GM12878 (cell line): Measurements from ENCODE around the gene KRT71. TPM values are rescaled to one million over a fixed set of nuclear protein-coding genes. Genes with fewer than 3 reads are reported as not detected.

Experiments
- ATAC-seq: fragments of 200-7000 bp; cut with Tn5 transposase; 3 replicates; pipeline ENCODE4 v1.9.1; 2020; ENCODE audit warnings: mild to moderate bottlenecking, moderate library complexity
- BruUV-seq: library from RNA; stranded (reverse); fragments of 400-500 nt; replicated peaks from 2 replicates; lab custom pipeline; 2021; lab: Mats Ljungman, UMichigan
- CTCF ChIA-PET: fragments of 300-600 bp; sonication (Branson Sonifier 250); formaldehyde crosslinking; extraction: SDS; loops from one replicate; lab custom pipeline; 2021; ENCODE audit warnings: inconsistent platforms; lab: Yijun Ruan, JAX
- POLR2A ChIA-PET: fragments of 350-600 bp; formaldehyde crosslinking; extraction: SDS; loops from one replicate; lab custom pipeline; 2021; ENCODE audit warnings: inconsistent platforms; lab: Charles Lee
- RAD21 ChIA-PET: fragments of 300-600 bp; sonication (Branson Sonifier 250); formaldehyde crosslinking; loops from one replicate; lab custom pipeline; 2023; ENCODE audit warnings: antibody characterized with exemption; ENCODE audit not compliant: unreplicated experiment; lab: Charles Lee
- SMC1A ChIA-PET: fragments of 300-600 bp; sonication (Branson Sonifier 250); formaldehyde crosslinking; loops from one replicate; lab custom pipeline; 2023; ENCODE audit not compliant: unreplicated experiment, uncharacterized antibody; lab: Charles Lee
- DNase-seq: peaks from one replicate; pipeline ENCODE4 v3.0.0-alpha.2; 2011; ENCODE audit warnings: low read depth, low spot score
- FAIRE-seq: peaks from 3 replicates; lab custom pipeline; 2011; peaks lifted over from hg19 to GRCh38; lab: Jason Lieb, UNC
- H2AFZ ChIP-seq: 2 replicates; pipeline ENCODE4 v1.6.0; 2011; ENCODE audit warnings: low read depth, low read length, control low read depth; ENCODE audit not compliant: control insufficient read depth
- H3K27ac ChIP-seq: 2 replicates; pipeline ENCODE4 v1.5.1; 2011; ENCODE audit warnings: control low read depth; ENCODE audit not compliant: control insufficient read depth, insufficient read depth
- H3K27me3 ChIP-seq, 2 experiments: replicated peaks in 1 of 2; 2 replicates each; pipeline versions ENCODE4 v1.6.0 to v1.6.1; 2011; ENCODE audit warnings: low read length in 1 of 2; ENCODE audit not compliant: control insufficient read depth in 2 of 2, insufficient read depth in 2 of 2
- H3K36me3 ChIP-seq, 2 experiments: 2 replicates each; pipeline ENCODE4 v1.5.1; 2011; ENCODE audit warnings: low read length in 1 of 2; ENCODE audit not compliant: control insufficient read depth in 2 of 2, insufficient read depth in 2 of 2
- H3K4me1 ChIP-seq: 2 replicates; pipeline ENCODE4 v1.6.1; 2011; ENCODE audit warnings: mild to moderate bottlenecking, low read length, moderate library complexity, mixed read lengths; ENCODE audit not compliant: control insufficient read depth, insufficient read depth
- H3K4me2 ChIP-seq: 2 replicates; pipeline ENCODE4 v1.6.0; 2011; ENCODE audit warnings: control low read depth; ENCODE audit not compliant: control insufficient read depth, insufficient read depth
- H3K4me3 ChIP-seq: fragments of 200-600 bp; sonication (generic); 2 replicates; pipeline ENCODE4 v1.5.1; 2016
- H3K79me2 ChIP-seq: 2 replicates; pipeline ENCODE4 v1.6.0; 2011; ENCODE audit warnings: low read length; ENCODE audit not compliant: control insufficient read depth, insufficient read depth
- H3K9ac ChIP-seq: 2 replicates; pipeline ENCODE4 v1.8.0; 2011; ENCODE audit warnings: low read length, control low read depth, mixed read lengths; ENCODE audit not compliant: control insufficient read depth, insufficient read depth
- H3K9me3 ChIP-seq: replicated peaks from 3 replicates; pipeline ENCODE4 v1.5.1; 2011; ENCODE audit warnings: mild to moderate bottlenecking, low read length; ENCODE audit not compliant: control insufficient read depth, insufficient read depth
- H4K20me1 ChIP-seq: 2 replicates; pipeline ENCODE4 v1.6.0; 2011; ENCODE audit not compliant: control insufficient read depth, insufficient read depth
- ESRRA ChIP-seq: IDR thresholded peaks from 2 replicates; pipeline ENCODE4 v1.6.1; 2012; ENCODE audit warnings: mild to moderate bottlenecking, low read length, improper control_type of control experiment
- STAT1 ChIP-seq: fragments of 450-650 bp; conservative IDR thresholded peaks from 2 replicates; pipeline ENCODE4 v1.6.1; 2014; ENCODE audit warnings: antibody characterized with exemption, mild to moderate bottlenecking
- WGBS: methylation state at CpG from one replicate; pipeline ENCODE4 v1.1.6; 2016; ENCODE audit warnings: low lambda C conversion rate; ENCODE audit not compliant: insufficient replicate concordance, insufficient coverage; ENCODE audit errors: missing lambda C conversion rate; 5-methylcytosine and 5-hydroxymethylcytosine counted together
- in situ Hi-C: fragments of 300-500 bp; cut with MboI; formaldehyde crosslinking; loops from 9 replicates; pipeline ENCODE4 v1.14.3; 2018; ENCODE audit warnings: mixed read lengths
- intact Hi-C: fragments of 100-400 bp; cut with micrococcal nuclease; formaldehyde crosslinking; loops from one replicate; pipeline ENCODE4 v1.14.2; 2022; ENCODE audit not compliant: unreplicated experiment
- polyA plus RNA-seq, 11 experiments: library from polyadenylated mRNA; depleted of rRNA in 4 of 11; unstranded in 6 of 11; stranded (reverse) in 5 of 11; fragments of >200 nt; fragmentation: Nextera tagmentation in 4 of 11; fragmentation: Illumina TruSeq in 1 of 11; extraction: Ambion mirVana in 4 of 11; extraction: Trizol in 1 of 11; gene quantifications; 1 replicate in 1 of 11; 2 replicates in 10 of 11; pipeline versions ENCODE4 v1.2.1 to v1.2.3, GENCODE V29; 2011 to 2016; ENCODE audit warnings: inconsistent platforms in 2 of 11, missing spikeins in 2 of 11, low read depth in 1 of 11
- total RNA-seq, 4 experiments: library from RNA; depleted of rRNA in 3 of 4; stranded (reverse); fragments of >200 nt in 3 of 4; fragmentation: Illumina TruSeq in 1 of 4; extraction: Trizol in 1 of 4; gene quantifications; 2 replicates each; pipeline versions ENCODE4 v1.2.1 to v1.2.3, GENCODE V29; 2013 to 2021
- TF ChIP-seq, protein P1 (sequence below): fragments of 450-650 bp; formaldehyde crosslinking; IDR thresholded peaks from 2 replicates; pipeline ENCODE4 v1.4.0; 2020; ENCODE audit warnings: mild to moderate bottlenecking, moderate library complexity
- TF ChIP-seq, protein P2 (sequence below): IDR thresholded peaks from 2 replicates; pipeline ENCODE4 v1.6.1; 2011; ENCODE audit warnings: borderline replicate concordance, low read depth, mild to moderate bottlenecking, moderate library complexity, low read length; ENCODE audit not compliant: insufficient read depth, poor library complexity, severe bottlenecking

The KRT71 gene
- total and polyA plus RNA-seq, 10 of the 15 experiments (the other 5 are each of a cell fraction or from before 2014, with no cell fraction given) = not detected

DNA sequence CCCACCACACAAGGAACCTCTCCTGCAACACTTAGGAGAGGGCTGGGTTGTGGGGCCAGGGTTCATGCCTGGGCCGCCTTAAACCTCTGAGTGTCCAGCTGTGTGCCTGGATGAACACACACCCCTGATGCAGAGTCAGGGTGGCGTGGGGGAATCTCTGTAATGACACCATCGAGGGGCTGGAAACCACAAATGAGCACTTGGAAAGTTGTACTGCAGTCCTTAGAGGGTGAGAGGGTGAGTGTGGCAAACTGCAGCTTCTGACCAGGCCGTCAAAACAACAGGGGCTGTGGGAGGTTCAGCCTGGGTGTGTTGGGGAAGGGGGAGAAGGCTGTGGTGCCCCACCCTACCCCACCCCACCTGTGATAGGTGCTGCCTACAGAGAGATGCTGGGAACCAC is 20.3 kb downstream of the KRT71 start (continued):
- TF ChIP-seq, protein P1, sequence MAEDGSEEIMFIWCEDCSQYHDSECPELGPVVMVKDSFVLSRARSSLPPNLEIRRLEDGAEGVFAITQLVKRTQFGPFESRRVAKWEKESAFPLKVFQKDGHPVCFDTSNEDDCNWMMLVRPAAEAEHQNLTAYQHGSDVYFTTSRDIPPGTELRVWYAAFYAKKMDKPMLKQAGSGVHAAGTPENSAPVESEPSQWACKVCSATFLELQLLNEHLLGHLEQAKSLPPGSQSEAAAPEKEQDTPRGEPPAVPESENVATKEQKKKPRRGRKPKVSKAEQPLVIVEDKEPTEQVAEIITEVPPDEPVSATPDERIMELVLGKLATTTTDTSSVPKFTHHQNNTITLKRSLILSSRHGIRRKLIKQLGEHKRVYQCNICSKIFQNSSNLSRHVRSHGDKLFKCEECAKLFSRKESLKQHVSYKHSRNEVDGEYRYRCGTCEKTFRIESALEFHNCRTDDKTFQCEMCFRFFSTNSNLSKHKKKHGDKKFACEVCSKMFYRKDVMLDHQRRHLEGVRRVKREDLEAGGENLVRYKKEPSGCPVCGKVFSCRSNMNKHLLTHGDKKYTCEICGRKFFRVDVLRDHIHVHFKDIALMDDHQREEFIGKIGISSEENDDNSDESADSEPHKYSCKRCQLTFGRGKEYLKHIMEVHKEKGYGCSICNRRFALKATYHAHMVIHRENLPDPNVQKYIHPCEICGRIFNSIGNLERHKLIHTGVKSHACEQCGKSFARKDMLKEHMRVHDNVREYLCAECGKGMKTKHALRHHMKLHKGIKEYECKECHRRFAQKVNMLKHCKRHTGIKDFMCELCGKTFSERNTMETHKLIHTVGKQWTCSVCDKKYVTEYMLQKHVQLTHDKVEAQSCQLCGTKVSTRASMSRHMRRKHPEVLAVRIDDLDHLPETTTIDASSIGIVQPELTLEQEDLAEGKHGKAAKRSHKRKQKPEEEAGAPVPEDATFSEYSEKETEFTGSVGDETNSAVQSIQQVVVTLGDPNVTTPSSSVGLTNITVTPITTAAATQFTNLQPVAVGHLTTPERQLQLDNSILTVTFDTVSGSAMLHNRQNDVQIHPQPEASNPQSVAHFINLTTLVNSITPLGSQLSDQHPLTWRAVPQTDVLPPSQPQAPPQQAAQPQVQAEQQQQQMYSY (CRISPR knock-in tag) = no peak
- TF ChIP-seq, protein P2, sequence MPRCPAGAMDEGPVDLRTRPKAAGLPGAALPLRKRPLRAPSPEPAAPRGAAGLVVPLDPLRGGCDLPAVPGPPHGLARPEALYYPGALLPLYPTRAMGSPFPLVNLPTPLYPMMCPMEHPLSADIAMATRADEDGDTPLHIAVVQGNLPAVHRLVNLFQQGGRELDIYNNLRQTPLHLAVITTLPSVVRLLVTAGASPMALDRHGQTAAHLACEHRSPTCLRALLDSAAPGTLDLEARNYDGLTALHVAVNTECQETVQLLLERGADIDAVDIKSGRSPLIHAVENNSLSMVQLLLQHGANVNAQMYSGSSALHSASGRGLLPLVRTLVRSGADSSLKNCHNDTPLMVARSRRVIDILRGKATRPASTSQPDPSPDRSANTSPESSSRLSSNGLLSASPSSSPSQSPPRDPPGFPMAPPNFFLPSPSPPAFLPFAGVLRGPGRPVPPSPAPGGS = no peak
- TF ChIP-seq, all 136 proteins: peak for 0

DNA sequence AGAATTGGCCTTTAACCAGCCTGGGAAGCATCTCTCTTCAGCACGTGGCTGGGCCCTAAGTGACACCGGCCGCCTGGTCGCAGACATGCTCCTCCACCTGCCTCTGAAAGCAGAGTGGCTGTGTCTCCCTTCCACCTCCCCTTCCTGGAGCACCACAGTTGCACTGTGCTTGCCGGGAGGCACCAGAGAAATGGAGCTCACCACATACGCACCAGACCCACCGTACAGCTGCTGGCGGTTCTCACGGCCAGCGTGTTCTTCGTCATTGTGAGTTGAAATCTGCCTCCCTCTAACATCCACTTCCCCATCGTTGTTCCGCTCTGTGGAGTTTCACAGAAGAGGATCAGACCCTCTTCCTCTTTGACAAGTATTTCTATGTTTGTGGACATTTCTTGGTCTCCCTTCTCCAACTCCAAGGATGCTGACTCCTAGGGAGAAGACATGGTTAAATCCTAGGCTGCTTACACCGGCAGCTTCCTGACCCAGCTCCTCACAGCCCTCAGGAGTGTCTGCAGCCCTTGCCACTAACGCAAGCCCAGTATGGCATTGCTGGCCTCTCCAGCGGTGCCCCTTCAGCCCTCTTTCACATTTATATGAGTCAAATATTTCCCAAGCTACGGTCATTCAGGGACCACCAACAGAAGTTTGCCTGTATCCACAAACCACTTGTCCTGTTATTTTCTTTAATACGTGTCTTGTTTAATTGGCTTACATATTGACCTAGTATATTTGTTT is 21.2 kb downstream of the KRT71 start:
- no peaks in the 10 kb centered on the region for H3K36me3 ChIP-seq
- no peaks in the 10 kb centered on the region for H3K4me1 ChIP-seq
- no peak for FAIRE-seq
- ATAC-seq = no peak
- H3K27ac ChIP-seq = no peak overlapping the region
- H3K9me3 ChIP-seq = no peaks in the 10 kb centered on the region
- no peaks in the 10 kb centered on the region for H4K20me1 ChIP-seq
- no TSS peak for BruUV-seq
- no peak overlapping the region for H3K9ac ChIP-seq
- H2AFZ ChIP-seq = no peak overlapping the region
- peaks cover 0 to 2% of the 10 kb centered on the region in 2 experiments; a peak in 1 of 4 replicates for H3K27me3 ChIP-seq
- no peak overlapping the region for H3K4me2 ChIP-seq
- ChIA-PET SMC1A (no interaction called here), RAD21 (no interaction called here), CTCF (no interaction called here), POLR2A (no interaction called here)
- WGBS = 45% methylated on average over 18 of the region's 18 CpGs
- no peak for TF ChIP-seq STAT1
- no peak for TF ChIP-seq ESRRA
- no peak overlapping the region for H3K4me3 ChIP-seq
- DNase-seq = no peak
- in situ Hi-C loops (no loop called here), intact Hi-C loops (no loop called here)
- no peaks in the 10 kb centered on the region for H3K79me2 ChIP-seq
